Liver (tissue), 9 donors: ENCODE measurements around the gene KRT84. TPM values are rescaled to one million over a fixed set of nuclear protein-coding genes. Genes with fewer than 3 reads are reported as not detected.

Source experiments
- DNase-seq: peaks from one replicate; pipeline ENCODE4 v3.0.0-alpha.2; 2017; ENCODE audit warnings: low spot score
- H3K27ac ChIP-seq, 2 donors: one replicate each; pipeline ENCODE4 v1.7.0; 2013; ENCODE audit warnings: inconsistent platforms in 2 of 2, low read length in 2 of 2, control low read depth in 1 of 2, low read depth in 1 of 2, mild to moderate bottlenecking in 1 of 2
- H3K27me3 ChIP-seq, 4 donors: one replicate each; pipeline versions ENCODE4 v1.6.1 to v1.7.0; 2013; ENCODE audit warnings: low read length in 3 of 4, inconsistent platforms in 1 of 4, mild to moderate bottlenecking in 1 of 4, moderate library complexity in 1 of 4; ENCODE audit not compliant: control insufficient read depth in 4 of 4, insufficient read depth in 4 of 4
- H3K36me3 ChIP-seq, 4 donors: one replicate each; pipeline versions ENCODE4 v1.6.1 to v1.7.0; 2013; ENCODE audit warnings: low read length in 3 of 4, mild to moderate bottlenecking in 3 of 4, low read depth in 1 of 4, moderate library complexity in 1 of 4; ENCODE audit not compliant: control insufficient read depth in 4 of 4, insufficient read depth in 3 of 4
- H3K4me1 ChIP-seq, 4 donors: one replicate each; pipeline versions ENCODE4 v1.6.1 to v1.7.0; 2013; ENCODE audit warnings: low read length in 3 of 4, mild to moderate bottlenecking in 3 of 4, moderate library complexity in 1 of 4; ENCODE audit not compliant: control insufficient read depth in 4 of 4, insufficient read depth in 4 of 4
- H3K4me3 ChIP-seq, 3 donors: one replicate each; pipeline versions ENCODE4 v1.6.1 to v1.7.0; 2013; ENCODE audit warnings: low read length in 3 of 3, control low read depth in 1 of 3, low read depth in 1 of 3, mild to moderate bottlenecking in 1 of 3
- H3K9ac ChIP-seq, 2 donors: one replicate each; pipeline ENCODE4 v1.7.0; 2013; ENCODE audit warnings: low read length in 2 of 2, mild to moderate bottlenecking in 2 of 2, moderate library complexity in 2 of 2, control low read depth in 1 of 2, low read depth in 1 of 2
- H3K9me3 ChIP-seq, 4 donors: one replicate each; pipeline versions ENCODE4 v1.6.1 to v1.7.0; 2013; ENCODE audit warnings: low read length in 3 of 4; ENCODE audit not compliant: control insufficient read depth in 4 of 4
- ATF3 ChIP-seq: IDR thresholded peaks from 2 replicates; pipeline ENCODE4 v1.6.1; 2016; ENCODE audit warnings: antibody characterized with exemption
- CTCF ChIP-seq: fragments of 150-350 bp; IDR thresholded peaks from 2 replicates; pipeline ENCODE4 v1.5.1; 2017; ENCODE audit warnings: improper control_type of control experiment, low read depth, low read length; ENCODE audit not compliant: missing input control
- EGR1 ChIP-seq, 2 donors: IDR thresholded peaks; 2 replicates each; pipeline ENCODE4 v1.6.1; 2016 to 2018; ENCODE audit warnings: antibody characterized with exemption in 2 of 2, low read depth in 2 of 2
- FOXA1 ChIP-seq: IDR thresholded peaks from 2 replicates; pipeline ENCODE4 v1.6.1; 2016; ENCODE audit warnings: antibody characterized with exemption
- HNF4A ChIP-seq, 2 donors: conservative IDR thresholded peaks; 2 replicates each; pipeline ENCODE4 v1.6.1; 2016; ENCODE audit warnings: antibody characterized with exemption in 2 of 2, mild to moderate bottlenecking in 2 of 2
- HNF4G ChIP-seq: IDR thresholded peaks from 2 replicates; pipeline ENCODE4 v1.6.1; 2016; ENCODE audit warnings: antibody characterized with exemption
- JUND ChIP-seq, 2 donors: IDR thresholded peaks; 2 replicates each; pipeline ENCODE4 v1.6.1; 2016; ENCODE audit warnings: antibody characterized with exemption in 2 of 2
- MAX ChIP-seq: IDR thresholded peaks from 2 replicates; pipeline ENCODE4 v1.6.1; 2016; ENCODE audit warnings: antibody characterized with exemption
- RAD21 ChIP-seq, 2 donors: IDR thresholded peaks; 2 replicates each; pipeline ENCODE4 v1.6.1; 2016; ENCODE audit warnings: antibody characterized with exemption in 2 of 2, mild to moderate bottlenecking in 2 of 2
- REST ChIP-seq: IDR thresholded peaks from 2 replicates; pipeline ENCODE4 v1.6.1; 2016; ENCODE audit warnings: antibody characterized with exemption, mild to moderate bottlenecking
- RXRA ChIP-seq, 2 donors: IDR thresholded peaks; 2 replicates each; pipeline ENCODE4 v1.6.1; 2017 to 2018; ENCODE audit warnings: antibody characterized with exemption in 2 of 2, mild to moderate bottlenecking in 1 of 2
- SP1 ChIP-seq: IDR thresholded peaks from 2 replicates; pipeline ENCODE4 v1.6.1; 2018; ENCODE audit warnings: antibody characterized with exemption, mild to moderate bottlenecking
- TAF1 ChIP-seq: conservative IDR thresholded peaks from 2 replicates; pipeline ENCODE4 v1.6.1; 2016; ENCODE audit warnings: antibody characterized with exemption, mild to moderate bottlenecking
- ZBTB33 ChIP-seq: IDR thresholded peaks from 2 replicates; pipeline ENCODE4 v1.6.1; 2016; ENCODE audit warnings: antibody characterized with exemption
- WGBS: extraction: QIAGEN DNeasy Blood & Tissue Kit; methylation state at CpG from one replicate; pipeline ENCODE4 v1.1.7; 2013; 5-methylcytosine and 5-hydroxymethylcytosine counted together
- polyA plus RNA-seq, 2 donors: library from polyadenylated mRNA; stranded (reverse) in 1 of 2; unstranded in 1 of 2; fragments of 200-250 nt in 1 of 2; fragments of >200 nt in 1 of 2; fragmentation: Nextera tagmentation in 1 of 2; extraction: Ambion mirVana in 1 of 2; gene quantifications; one replicate each; pipeline versions ENCODE4 v1.2.1 to v1.2.3, GENCODE V29; 2013 to 2015
- total RNA-seq, 2 donors: library from RNA; depleted of rRNA; stranded (reverse); fragments of >200 nt; gene quantifications; one replicate each; pipeline ENCODE4 v1.2.3, GENCODE V29; 2014
- donor health status: healthy.
- donor health status: healthy.
- donor health status: healthy.
- donor health status: healthy.
- donor health status: healthy.

Gene KRT84
- total and polyA plus RNA-seq, 4 donors = not detected

GRCh38 chr12:52347551-52348510, 37.6 kb downstream of the KRT84 start (continued):
- TF ChIP-seq REST (no peak), MAX (no peak)

GRCh38 chr12:52347016-52347415, 38.4 kb downstream of the KRT84 start:
- 79% methylated on average over 9 of the region's 9 CpGs for WGBS
- H3K9me3 ChIP-seq = peaks cover 0 to 7% (median 0%) of the 10 kb centered on the region in 4 donors

GRCh38 chr12:52346593-52346992, 38.9 kb downstream of the KRT84 start:
- Histone ChIP-seq H3K4me3 (no peak overlapping the region), H3K36me3 (no peaks in the 10 kb centered on the region), H3K27me3 (no peaks in the 10 kb centered on the region), H3K9me3 (peaks cover 0 to 7% (median 0%) of the 10 kb centered on the region in 4 donors), H3K27ac (no peak overlapping the region), H3K4me1 (peaks cover 3 to 13% (median 8%) of the 10 kb centered on the region in 4 donors), H3K9ac (no peak overlapping the region)
- DNase-seq = no peak
- WGBS = 59% methylated on average over 4 of the region's 4 CpGs
- TF ChIP-seq TAF1 (no peak), FOXA1 (no peak), CTCF (no peak), SP1 (no peak), ATF3 (no peak), RXRA (IDR thresholded peaks at IDR 0.05) (no peak), RAD21 (IDR thresholded peaks at IDR 0.05) (no peak)

More at GRCh38 chr12:52347016-52347415, 38.4 kb downstream of the KRT84 start:
- H3K27ac ChIP-seq = no peak overlapping the region
- no peak overlapping the region for H3K4me3 ChIP-seq
- H3K9ac ChIP-seq = no peak overlapping the region
- H3K36me3 ChIP-seq = no peaks in the 10 kb centered on the region
- no peak for DNase-seq
- H3K4me1 ChIP-seq = peaks cover 3 to 18% (median 11%) of the 10 kb centered on the region in 4 donors
- TF ChIP-seq HNF4A (conservative IDR thresholded peaks at IDR 0.05) = no peak
- no peak for TF ChIP-seq MAX
- TF ChIP-seq EGR1 (IDR thresholded peaks at IDR 0.05; ENCODE audit: low read depth in 2 of 2) = no peak
- no peak for TF ChIP-seq RXRA (IDR thresholded peaks at IDR 0.05)
- no peak for TF ChIP-seq HNF4G
- TF ChIP-seq ZBTB33 = no peak
- no peak for TF ChIP-seq FOXA1
- no peak for TF ChIP-seq ATF3
- TF ChIP-seq JUND (IDR thresholded peaks at IDR 0.05) = no peak
- no peaks in the 10 kb centered on the region for H3K27me3 ChIP-seq
